ENCODE measurements around the gene ACTL6B. TPM values are rescaled to one million over a fixed set of nuclear protein-coding genes. Genes with fewer than 3 reads are reported as not detected.

The ACTL6B gene
- total and polyA plus RNA-seq, 9 of the 15 experiments (the other 6 are each of a cell fraction or from before 2014, with no cell fraction given) = not detected

DNA sequence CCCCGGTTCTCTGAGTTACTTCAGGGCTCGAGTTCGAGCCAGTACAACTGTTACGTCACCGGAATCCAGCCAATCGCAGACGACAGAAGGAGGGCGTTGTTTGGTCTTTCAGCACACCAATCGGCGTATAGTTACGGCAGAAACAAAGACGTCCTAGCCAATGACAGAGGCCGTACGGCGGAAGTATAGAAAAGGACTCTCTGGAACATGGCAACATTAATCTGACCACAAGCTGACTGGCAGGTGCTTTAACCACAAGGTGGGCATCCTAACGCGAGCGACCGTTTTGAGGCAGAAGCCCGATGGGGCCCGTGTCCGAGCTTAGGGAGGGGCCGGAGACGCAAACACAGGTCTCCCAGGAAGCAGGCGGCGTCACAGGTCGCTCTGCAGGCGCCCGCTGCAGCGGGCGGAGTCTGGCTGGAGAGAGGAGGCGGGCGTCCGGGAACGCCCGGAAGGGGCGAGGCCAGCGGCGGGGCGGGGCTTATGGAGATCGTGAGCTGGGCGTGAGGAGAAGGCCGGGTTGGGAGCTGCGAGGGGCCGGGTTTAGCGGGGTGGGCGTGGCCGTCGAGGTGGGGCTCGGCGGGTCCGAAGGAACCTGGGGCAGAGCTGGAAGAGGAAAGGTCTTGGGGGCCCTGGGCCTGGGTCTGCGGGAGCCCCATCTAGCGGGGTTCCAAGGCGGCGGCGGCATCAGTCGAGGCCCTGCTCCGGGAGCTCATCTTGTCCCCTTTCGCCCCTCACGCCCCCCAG lies 44.1 kb downstream of the ACTL6B start, which contains the start of gene MOSPD3 (continued):
- peak; percentile 75 for TF ChIP-seq CEBPG (CRISPR knock-in tag; IDR thresholded peaks at IDR 0.05)
- peak; percentile 92 to 96 for TF ChIP-seq CEBPG (tag; conservative IDR thresholded peaks at IDR 0.05 in 1 of 2, IDR thresholded peaks at IDR 0.05 in 1 of 2)
- TF ChIP-seq C11orf30 (IDR thresholded peaks at IDR 0.05; ENCODE audit: low read depth) = peak; percentile 83
- TF ChIP-seq GATAD2A (IDR thresholded peaks at IDR 0.05) = no peak
- peak; percentile 38; the same call in 1 of the 2 replicates for TF ChIP-seq RB1 (IDR thresholded peaks at IDR 0.05; ENCODE audit: low read depth)
- peak; percentile 95 for TF ChIP-seq ELF1 (tag; IDR thresholded peaks at IDR 0.05)
- TF ChIP-seq, protein P1, sequence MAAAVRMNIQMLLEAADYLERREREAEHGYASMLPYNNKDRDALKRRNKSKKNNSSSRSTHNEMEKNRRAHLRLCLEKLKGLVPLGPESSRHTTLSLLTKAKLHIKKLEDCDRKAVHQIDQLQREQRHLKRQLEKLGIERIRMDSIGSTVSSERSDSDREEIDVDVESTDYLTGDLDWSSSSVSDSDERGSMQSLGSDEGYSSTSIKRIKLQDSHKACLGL (CRISPR knock-in tag; IDR thresholded peaks at IDR 0.05; ENCODE audit: borderline replicate concordance, poor library complexity, severe bottlenecking) = no peak
- peak; percentile 62; the same call in 1 of the 2 replicates for TF ChIP-seq JUN (IDR thresholded peaks at IDR 0.05; ENCODE audit: borderline replicate concordance, low read depth, low read length)
- no peak for TF ChIP-seq JUN (CRISPR knock-in tag; IDR thresholded peaks at IDR 0.05; ENCODE audit: borderline replicate concordance)
- TF ChIP-seq ETV6 (IDR thresholded peaks at IDR 0.05; ENCODE audit: borderline replicate concordance in 1 of 2, low read depth in 2 of 2, low read length in 1 of 2) = no peak
- no peak for TF ChIP-seq ETV6 (CRISPR knock-in tag; IDR thresholded peaks at IDR 0.05; ENCODE audit: borderline replicate concordance)
- no peak for TF ChIP-seq ARID3B (CRISPR knock-in tag; IDR thresholded peaks at IDR 0.05; ENCODE audit: borderline replicate concordance)
- TF ChIP-seq ZMIZ1 (IDR thresholded peaks at IDR 0.05; ENCODE audit: low read depth in 2 of 2, low read length in 2 of 2) = peak in 1 of 2 experiments; percentile 42; a peak in 1 of 4 replicates
- TF ChIP-seq SOX6 (IDR thresholded peaks at IDR 0.05) = no peak; the same call in 1 of the 2 replicates
- TF ChIP-seq, protein P2, sequence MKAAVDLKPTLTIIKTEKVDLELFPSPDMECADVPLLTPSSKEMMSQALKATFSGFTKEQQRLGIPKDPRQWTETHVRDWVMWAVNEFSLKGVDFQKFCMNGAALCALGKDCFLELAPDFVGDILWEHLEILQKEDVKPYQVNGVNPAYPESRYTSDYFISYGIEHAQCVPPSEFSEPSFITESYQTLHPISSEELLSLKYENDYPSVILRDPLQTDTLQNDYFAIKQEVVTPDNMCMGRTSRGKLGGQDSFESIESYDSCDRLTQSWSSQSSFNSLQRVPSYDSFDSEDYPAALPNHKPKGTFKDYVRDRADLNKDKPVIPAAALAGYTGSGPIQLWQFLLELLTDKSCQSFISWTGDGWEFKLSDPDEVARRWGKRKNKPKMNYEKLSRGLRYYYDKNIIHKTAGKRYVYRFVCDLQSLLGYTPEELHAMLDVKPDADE (conservative IDR thresholded peaks at IDR 0.05; ENCODE audit: control insufficient read depth, low read depth, low read length) = peak; percentile 18; the same call in 1 of the 2 replicates
- no peak for TF ChIP-seq CHD4 (IDR thresholded peaks at IDR 0.05; ENCODE audit: insufficient read depth, insufficient replicate concordance, low read depth, low read length, poor library complexity, severe bottlenecking)
- TF ChIP-seq ZNF740 (CRISPR knock-in tag; IDR thresholded peaks at IDR 0.05) = no peak
- TF ChIP-seq ZNF740 (tag; IDR thresholded peaks at IDR 0.05) = no peak
- TF ChIP-seq L3MBTL2 (IDR thresholded peaks at IDR 0.05) = peak; percentile 74

Data from K562 (cell line).